Right renal cortex interstitium (tissue), 3 donors: Measurements from ENCODE around the gene SDR42E2. TPM values are rescaled to one million over a fixed set of nuclear protein-coding genes. Genes with fewer than 3 reads are reported as not detected.
A peak's percentile ranks its signal among the peaks of the same experiment; 100 is the strongest.
"Not testable (repeated sequence)": the region's sequence is repeated elsewhere in the genome, so short reads cannot be mapped to it uniquely, and the experiment has no call there.

Source experiments
- DNase-seq, 3 donors: peaks; one replicate each; pipeline ENCODE4 v3.0.0-alpha.2; 2013; ENCODE audit warnings: low read depth in 3 of 3, low spot score in 2 of 3
- polyA plus RNA-seq, 3 donors: library from polyadenylated mRNA; unstranded; fragments of 120-200 nt; gene quantifications; one replicate each; pipeline ENCODE4 v1.2.1, GENCODE V29; 2013; ENCODE audit not compliant: insufficient read length in 3 of 3

Gene SDR42E2
- polyA plus RNA-seq = under 1 TPM; 0.11 to 0.16 (median 0.15) TPM

DNA sequence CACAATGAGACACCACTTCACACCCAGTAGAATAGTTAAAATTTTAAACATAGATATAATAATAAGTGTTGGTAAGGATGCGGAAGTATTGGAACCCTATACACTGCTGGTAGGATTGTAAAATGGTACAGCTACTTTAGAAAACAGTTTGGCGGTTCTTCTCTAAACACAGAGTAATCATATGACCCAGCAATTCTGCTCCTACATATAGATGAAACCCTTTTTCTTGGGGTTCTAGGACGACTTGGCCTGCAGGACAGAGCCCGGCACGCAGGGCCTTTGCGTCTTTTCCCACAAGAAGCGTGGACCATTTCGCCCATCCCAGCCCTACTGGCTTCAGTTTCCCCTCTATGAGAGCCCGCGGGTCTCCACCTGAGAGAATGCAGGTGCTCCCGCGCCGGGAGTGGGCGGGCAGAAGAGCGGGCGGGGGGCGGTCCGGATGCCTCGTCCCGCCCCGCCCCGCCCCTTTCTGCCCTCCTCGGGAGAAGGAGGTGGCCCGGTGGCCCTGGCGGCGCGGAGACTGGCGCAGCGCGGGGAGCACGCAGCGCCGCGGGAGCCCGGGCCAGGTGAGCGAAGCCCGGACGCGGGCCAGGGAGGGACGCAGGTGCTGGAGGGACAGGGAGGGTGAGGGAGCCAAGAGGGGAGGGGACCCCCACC, at the start of gene SDR42E2:
SDR42E2 (plus strand) TSS at position 508 of the 657 bp plus-strand sequence. CDS start 3,077 bp downstream, outside the sequence.
- peak in 1 of 3 donors; percentile 15 for DNase-seq

DNA sequence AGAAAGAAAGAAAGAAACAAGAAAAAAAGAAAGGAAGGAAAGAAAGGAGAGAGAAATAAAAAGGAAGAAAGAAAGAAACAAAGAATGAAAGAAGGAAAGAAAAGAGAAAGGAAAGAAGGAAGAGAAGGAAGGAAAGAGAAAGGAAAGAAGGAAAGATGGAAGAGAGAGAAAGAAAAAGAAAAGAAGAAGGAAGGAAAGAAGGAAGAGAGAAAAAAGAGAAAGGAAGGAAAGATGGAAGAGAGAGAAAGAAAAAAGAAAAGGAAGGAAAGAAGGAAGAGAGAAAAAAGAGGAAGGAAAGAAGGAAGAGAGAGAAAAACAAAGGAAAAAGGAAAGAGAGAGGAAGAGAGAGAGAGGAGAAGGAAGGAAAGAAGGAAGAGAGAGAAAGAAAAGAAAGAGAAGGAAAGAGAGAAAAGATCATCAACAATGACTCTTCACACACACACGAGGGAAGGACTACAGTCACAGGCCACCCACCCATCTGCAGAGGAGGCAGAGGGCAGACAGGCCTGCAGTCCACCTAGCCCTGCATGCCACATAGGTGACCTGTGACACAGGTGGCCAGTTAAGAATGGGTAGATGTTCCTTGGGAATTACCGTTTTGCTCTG, 46.1 kb upstream of the SDR42E2 start:
- no peak for DNase-seq

DNA sequence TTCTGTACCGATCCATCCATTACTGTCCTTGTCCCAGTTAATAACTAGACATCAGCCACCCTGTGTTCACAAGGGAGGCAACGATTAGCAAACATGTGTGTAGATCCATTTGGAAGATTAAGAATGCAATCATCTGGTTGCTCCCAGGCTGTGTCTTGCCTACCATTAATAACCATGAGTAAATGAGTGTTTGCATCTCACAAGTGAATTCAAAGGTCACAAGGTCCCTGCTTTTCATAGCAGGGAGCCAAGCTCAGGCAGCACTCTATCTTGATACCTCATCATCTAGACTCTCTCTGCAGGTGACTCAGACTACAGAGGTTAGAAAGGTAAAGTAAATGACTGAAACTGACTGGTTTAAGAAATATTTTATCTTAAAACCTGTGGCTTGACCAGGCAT, 44.7 kb upstream of the SDR42E2 start:
- DNase-seq = no peak

DNA sequence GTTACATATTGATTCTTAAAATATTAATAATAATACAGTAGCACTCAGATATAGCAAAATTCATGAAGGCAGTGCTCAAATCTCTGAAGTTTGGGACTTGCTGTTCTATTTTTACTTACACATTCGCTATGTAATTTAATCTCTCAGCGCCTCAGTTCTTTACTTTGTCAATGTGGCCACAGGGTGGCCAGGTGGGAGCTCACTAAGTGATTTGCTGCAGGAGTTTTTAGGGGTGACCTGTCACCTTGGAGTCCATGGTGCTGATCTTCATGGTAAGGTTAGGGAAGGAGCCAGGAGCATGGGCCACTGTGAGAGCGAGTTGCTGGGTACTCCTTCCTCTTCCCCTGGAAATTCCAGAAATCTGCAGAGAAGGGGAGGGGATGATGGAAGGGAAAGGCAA, 41.9 kb upstream of the SDR42E2 start:
- DNase-seq = no peak

DNA sequence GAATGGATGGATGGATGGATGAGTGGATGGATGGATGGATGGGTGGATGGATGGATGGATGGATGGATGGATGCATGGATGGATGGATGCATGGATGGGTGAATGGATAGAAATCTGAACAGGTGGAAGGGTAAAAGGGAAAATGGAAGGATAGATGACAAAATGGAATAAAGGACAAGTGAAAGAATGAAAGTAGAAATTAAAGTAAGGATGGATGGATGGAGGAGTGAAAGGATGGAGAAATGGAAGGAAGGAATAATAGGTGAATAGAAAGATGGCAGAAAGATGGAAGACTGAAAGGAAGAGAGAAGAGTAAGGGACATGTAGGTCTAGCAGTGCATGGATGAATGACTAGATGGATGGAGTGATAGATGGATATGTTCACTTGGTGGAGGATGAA, 40.1 kb upstream of the SDR42E2 start:
- DNase-seq = no peak

DNA sequence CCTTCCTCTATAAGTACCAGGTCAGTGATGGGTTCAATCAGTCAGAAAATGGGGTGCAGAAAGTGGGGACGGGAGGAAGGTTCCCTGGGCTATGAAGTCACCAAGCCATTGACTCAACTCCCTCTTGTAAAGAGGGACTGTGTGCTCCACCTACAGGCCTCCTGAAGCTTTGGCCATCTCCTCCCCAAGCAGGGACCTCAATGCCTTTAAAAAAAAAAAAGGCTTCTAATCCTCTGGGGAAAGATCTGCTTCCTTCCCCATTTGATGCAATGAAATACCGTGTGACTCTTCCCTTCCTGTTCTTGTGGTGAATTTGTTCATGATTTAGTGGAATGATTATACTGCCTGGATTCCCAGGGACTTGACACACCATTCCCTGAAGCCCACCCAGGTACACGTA, 39.2 kb upstream of the SDR42E2 start:
- DNase-seq = no peak

DNA sequence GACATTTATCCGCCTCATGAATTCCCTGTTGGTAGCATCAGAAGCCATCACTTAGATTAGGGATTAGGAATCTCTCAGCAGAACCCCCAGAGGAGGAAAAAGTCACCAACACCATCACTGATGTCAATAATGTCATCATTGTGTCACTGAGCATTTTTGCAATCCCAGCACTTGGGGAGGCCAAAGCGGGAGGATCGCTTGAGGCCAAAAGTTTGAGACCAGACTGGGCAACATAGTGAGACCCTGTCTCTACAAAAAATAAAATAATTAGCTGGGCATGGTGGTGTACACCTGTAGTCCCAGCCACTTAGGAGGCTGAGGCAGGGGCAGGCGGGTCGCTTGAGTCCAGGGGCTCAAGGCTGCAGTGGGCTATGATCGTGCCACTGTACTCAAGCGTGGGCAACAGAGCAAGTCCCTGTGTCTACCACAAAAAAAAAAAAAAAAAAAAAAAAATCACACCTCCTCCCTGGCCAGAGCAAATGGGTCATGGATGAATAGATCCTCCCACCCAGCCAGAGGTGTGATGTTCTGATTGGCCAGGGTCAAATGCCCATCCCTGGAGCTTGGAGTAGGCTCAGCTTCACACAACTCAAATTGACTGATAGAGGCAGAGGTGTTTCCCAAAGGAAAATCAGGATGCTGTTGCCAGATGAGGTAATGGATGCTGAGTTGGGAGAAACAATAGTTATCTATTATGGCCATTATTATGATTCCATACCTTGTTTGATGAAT, 38.4 kb upstream of the SDR42E2 start:
- DNase-seq = no peak

DNA sequence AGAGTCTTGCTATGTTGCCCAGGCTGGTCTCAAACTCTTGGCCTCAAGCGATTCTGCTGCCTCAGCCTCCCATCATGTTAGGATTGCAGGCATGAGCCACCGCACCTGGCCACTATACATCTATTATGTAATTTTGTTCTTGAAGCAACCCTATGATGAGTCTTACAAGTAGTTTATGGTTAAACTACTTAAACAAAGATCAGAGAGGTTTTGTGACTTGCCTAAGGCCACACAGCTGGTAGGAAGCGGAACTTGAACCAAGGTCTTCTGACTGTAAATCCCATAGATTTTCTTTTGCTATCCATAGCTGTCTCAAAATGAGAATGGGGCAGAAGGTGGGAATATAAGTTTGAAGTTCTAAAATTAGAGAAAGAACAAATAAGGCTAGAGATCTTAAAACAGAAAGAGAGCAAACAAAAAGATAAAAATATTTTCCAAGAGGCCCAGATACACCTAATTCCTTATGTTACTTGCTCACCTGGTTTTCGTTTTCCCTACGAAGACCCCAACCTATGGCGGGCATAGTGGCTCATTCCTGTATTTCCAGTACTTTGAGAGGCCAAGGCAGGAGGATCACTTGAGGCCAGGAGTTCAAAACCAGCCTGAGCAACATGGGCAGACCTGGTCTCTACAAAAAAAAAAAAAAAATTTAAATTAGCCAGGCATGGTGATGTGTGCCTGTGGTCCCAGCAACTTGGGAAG, 37.6 kb upstream of the SDR42E2 start:
- DNase-seq = no peak

DNA sequence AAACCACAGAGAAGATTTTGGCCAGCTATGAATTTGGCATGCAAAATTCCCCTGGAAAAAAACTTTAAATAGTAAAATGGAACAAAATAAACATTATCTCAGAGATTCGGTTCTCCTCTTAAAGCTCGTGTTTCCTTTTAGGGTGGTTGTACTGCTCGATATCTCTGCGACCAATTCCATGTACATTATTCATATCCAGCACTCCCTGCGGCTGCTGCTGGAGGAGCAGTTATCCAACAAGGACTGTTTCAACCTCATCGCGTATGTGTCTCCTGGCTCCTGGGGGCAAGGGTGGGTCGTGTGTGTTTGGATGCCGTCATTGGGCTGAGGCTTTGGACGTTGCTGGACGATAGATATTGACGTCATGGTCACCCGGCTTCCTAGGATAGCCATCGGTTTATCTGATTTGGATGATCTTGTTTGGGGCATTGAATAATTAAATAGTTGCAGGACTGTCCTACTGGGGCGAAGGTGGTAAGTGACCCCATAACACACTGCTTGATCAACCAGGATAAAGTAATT, 36.2 kb upstream of the SDR42E2 start:
- DNase-seq = no peak

DNA sequence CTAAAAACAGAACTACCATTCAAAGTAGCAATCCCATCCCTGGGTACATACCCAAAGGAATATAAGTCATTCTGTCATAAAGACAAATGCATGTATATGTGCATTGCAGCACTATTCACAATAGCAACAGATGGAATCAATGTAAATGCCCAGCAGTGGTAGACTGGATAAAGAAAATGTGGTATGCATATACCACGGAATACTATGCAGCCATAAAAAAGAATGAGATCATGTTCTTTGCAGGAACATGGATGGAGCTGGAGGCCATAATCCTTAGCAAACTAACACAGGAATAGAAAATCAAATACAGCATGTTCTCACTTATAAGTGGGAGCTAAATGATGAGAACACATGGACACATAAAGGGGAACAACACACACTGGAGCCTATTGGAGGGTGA, 33.8 kb upstream of the SDR42E2 start:
- not testable (repeated sequence) for DNase-seq

DNA sequence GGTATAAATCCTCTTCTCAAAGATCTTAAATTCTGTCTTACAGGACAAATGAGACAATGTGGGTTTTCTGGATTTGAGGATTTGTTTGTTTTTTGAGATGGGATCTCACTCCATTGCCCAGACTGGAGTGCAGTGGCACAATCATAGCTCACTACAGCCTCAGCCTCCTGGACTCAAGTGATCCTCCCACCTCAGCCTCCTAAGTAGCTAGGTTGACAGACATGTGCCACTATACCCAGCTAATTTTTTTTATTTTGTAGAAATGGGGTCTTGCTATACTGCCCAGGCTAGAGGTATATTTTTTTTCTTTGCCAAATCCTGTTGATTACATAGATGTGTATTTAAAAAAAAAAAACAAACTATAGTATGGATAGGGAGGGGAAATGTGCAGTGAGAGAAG, 31.8 kb upstream of the SDR42E2 start:
- DNase-seq = no peak

DNA sequence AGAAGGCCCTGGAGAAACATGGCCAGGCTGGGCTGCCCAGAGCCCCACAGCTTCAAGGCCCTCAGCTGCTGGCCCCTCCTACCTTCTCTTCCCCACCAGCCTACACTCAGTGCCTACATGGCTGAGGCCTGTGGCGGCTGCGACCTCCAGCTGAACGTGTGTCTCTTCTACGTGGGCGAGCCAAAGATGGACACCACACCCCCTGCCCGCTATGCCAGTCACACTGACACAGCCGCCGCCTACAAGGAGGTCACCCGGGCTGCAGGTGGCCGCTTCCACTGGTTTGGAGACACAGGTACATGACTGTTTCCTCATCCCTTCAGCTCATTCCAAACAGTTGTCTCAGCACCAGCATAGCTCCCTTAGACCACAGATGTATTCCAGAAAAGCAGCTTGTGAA, 29.5 kb upstream of the SDR42E2 start:
- no peak for DNase-seq

DNA sequence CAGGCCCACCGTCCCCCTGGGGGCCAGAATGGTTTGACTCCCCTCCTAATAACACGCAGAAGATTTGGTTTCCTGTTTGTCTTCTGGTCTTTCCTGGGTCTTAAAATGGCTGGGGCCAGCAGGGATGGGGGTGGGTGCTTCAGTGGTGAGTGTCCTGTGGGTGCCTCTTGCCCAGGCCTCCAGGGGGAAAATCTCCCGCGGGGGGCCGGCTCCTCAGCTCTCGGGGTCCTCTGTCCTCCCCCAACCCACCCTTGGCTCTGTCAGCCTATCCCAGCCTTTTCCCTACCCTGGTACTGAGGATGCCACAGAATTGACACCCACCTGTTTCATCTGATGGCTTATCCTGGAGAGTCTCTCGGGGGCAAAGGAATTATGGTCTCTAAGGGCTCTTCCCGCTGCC, 23.8 kb upstream of the SDR42E2 start:
- no peak for DNase-seq

DNA sequence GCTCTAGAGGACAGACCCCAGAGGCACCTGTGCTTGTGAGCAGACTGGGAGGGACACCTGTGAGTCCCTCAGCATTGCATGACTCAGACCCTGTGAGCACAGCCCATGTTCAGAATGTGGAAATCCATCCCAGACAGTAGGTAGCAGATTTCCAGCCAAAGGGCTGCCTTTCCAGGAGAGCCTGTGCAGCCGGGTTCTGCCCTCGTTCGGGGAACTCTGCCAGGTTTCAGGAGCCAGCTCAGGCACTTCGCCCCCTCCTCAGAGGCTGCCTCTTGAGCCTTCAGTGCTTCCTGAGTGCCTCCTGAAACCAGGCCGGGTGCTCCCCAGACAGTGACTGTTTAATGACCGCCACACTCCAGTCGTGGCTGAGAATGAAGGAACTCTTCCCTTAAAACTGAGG, 23.3 kb upstream of the SDR42E2 start:
- DNase-seq = no peak

DNA sequence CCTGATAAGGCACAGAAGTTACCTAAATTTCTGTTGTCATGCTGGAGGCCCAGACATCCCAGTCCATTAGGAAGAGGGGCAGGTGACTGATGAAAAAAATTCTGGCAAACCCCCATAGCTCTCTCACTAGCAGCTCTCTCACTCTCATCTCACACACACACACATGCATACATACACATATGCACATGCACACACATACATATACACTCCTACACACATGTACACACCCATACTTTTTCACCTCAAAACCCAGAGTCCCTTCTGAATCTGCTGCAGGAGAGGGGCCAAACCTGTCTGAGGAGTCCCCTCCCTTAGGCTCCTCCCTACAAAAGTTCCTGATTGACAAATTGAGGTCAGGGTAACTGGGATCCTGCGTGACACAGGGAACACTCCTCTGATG, 22.6 kb upstream of the SDR42E2 start:
- DNase-seq = no peak

DNA sequence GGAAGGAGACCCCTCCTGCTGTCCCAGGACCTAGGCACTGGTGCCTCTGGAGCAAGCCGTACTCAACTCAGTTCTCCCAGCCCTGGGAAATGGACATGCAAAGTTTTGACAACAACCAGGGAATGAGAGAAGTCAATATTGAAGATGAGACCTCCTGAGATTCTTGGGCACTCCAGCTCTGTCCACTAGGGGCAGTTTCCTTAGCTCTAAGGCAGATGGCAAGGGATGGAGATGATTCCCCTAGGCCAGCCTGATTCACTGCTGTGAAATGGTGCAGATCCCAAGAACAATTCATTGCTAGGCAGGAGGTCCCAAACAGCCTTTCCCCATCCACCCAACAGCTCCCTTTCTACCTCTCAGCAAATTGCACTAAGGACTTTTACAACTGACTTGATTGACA, 20.5 kb upstream of the SDR42E2 start:
- no peak for DNase-seq

DNA sequence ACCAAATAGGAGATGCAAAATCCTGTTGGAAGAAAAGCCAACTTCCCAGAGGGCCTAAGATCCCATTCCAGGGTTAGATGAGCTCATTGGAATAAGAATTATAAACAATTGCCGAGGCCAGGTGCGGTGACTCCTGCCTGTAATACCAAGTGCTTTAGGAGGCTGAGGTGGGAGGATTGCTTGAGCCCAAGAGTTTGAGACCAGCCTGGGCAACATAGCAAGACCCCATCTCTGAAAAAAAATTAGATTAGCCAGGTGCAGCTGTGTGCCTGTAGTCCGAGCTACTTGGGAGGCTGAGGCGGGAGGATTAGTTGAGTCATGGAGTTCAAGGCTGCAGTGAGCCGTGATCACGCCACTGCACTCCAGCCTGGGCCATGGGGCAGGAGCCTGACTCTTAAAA, 17.8 kb upstream of the SDR42E2 start:
- no peak for DNase-seq

DNA sequence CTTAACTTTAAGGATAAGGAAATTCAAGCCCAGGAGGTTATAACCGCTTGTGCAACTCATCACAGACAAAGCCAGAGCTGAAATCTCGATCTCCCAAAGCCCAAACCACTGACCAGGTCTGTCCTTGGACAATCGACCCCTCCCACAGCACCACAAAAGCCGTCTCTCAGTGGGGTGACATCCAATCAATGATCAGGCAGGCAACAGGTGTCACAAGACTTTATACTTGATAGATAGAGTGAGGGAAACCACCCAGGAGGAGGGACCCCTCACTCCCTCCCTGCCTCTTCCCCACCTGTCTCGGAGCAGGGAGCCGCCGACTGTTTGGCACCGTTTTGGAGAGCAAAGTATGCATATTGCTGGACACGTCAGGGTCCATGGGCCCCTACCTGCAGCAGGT, 14.5 kb upstream of the SDR42E2 start:
- DNase-seq = no peak

DNA sequence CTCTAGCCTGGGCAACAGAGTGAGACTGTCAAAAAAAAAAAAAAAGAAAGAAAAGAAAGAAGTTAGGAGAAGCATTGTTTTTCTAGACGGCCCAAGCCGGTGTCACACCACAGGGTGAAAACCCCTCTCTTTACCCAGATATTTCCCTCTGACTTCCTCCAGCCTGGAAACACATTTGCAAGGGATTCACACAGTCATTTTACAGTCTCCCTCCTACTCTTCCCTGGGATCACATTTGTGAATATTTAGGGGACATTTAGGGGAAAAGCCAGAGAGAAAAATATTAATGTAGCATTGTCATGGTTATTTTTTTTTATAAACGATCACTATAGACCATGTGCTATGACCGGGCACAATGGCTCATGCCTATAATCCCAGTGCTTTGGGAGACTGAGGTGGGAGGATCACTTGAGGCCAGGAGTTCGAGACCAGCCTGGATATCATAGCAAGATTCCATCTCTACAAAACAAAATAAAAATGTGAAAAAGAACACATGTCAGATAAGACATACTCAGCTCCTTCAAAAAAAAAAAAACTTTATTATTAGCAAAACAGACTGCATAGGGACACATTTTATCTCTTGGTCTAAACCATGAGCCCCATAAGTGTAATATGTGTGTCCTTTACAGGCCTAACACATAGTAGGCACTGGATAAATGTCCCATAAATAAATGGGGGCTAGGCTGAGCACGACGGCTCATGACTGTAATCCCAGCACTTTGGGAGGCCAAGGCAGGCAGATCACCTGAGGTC, 10.9 kb upstream of the SDR42E2 start:
- DNase-seq = no peak

DNA sequence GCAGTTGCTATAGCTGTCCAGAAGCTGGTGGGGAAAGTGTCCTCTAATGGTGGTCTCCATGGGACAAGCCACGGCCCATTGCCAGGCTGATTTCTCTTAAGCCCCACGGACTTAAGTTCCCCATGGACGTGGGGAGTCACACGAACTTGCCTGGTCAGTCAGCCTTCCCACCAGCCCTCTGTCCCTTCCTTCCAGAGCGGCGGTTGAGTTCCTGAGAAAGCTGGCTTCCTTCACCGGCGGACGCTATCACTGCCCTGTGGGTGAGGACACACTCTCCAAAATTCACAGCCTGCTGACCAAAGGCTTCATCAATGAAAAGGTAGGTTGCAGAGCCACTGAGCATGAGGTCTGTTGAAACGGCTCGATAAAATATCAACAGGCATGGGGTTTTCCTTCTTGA, 10.0 kb upstream of the SDR42E2 start:
- no peak for DNase-seq
